Parathyroid adenoma (tissue), 2 donors: ENCODE data around the gene SEMA5B.

ENCODE experiments used
- H2AFZ ChIP-seq: fragments of 300-600 bp; sonication (generic); one replicate; pipeline ENCODE4 v1.7.0; 2017; ENCODE audit warnings: antibody characterized with exemption, mild to moderate bottlenecking
- H3K27ac ChIP-seq: fragments of 300-600 bp; sonication (generic); one replicate; pipeline ENCODE4 v1.7.0; 2017
- H3K27me3 ChIP-seq: fragments of 300-600 bp; sonication (generic); one replicate; pipeline ENCODE4 v1.7.0; 2017; ENCODE audit warnings: low read length; ENCODE audit not compliant: control insufficient read depth, insufficient read depth
- H3K36me3 ChIP-seq: fragments of 300-600 bp; sonication (generic); one replicate; pipeline ENCODE4 v1.7.0; 2017; ENCODE audit warnings: low read length; ENCODE audit not compliant: control insufficient read depth, insufficient read depth
- H3K4me1 ChIP-seq: fragments of 300-600 bp; sonication (generic); one replicate; pipeline ENCODE4 v1.7.0; 2017; ENCODE audit warnings: control low read depth
- H3K4me2 ChIP-seq: fragments of 300-600 bp; sonication (generic); one replicate; pipeline ENCODE4 v1.7.0; 2017; ENCODE audit warnings: low read length
- H3K4me3 ChIP-seq: fragments of 300-600 bp; sonication (generic); one replicate; pipeline ENCODE4 v1.7.0; 2017; ENCODE audit warnings: low read depth, low read length
- H3K79me2 ChIP-seq: fragments of 300-600 bp; sonication (generic); one replicate; pipeline ENCODE4 v1.7.0; 2017; ENCODE audit warnings: control low read depth
- H3K9ac ChIP-seq: fragments of 300-600 bp; sonication (generic); one replicate; pipeline ENCODE4 v1.7.0; 2017; ENCODE audit warnings: mild to moderate bottlenecking
- H3K9me3 ChIP-seq: fragments of 300-600 bp; sonication (generic); one replicate; pipeline ENCODE4 v1.7.0; 2017; ENCODE audit warnings: low read length; ENCODE audit not compliant: control insufficient read depth
- TF ChIP-seq, protein P1 (sequence below): fragments of 300-600 bp; sonication (generic); IDR thresholded peaks from one replicate; pipeline ENCODE4 v1.7.0; 2017; ENCODE audit warnings: antibody characterized with exemption, mild to moderate bottlenecking
- donor health status: primary hyperparathyroidism.

Gene SEMA5B

GRCh38 chr3:123066599-123066895 is 39.0 kb upstream of the SEMA5B start:
- H3K36me3 ChIP-seq: no peaks in the 10 kb centered on the region
- no peaks in the 10 kb centered on the region for H3K27me3 ChIP-seq
- peaks cover 1% of the 10 kb centered on the region for H3K4me1 ChIP-seq
- H3K9me3 ChIP-seq: no peaks in the 10 kb centered on the region
- peak overlapping the region; percentile 74 for H3K4me3 ChIP-seq
- TF ChIP-seq, protein P1, sequence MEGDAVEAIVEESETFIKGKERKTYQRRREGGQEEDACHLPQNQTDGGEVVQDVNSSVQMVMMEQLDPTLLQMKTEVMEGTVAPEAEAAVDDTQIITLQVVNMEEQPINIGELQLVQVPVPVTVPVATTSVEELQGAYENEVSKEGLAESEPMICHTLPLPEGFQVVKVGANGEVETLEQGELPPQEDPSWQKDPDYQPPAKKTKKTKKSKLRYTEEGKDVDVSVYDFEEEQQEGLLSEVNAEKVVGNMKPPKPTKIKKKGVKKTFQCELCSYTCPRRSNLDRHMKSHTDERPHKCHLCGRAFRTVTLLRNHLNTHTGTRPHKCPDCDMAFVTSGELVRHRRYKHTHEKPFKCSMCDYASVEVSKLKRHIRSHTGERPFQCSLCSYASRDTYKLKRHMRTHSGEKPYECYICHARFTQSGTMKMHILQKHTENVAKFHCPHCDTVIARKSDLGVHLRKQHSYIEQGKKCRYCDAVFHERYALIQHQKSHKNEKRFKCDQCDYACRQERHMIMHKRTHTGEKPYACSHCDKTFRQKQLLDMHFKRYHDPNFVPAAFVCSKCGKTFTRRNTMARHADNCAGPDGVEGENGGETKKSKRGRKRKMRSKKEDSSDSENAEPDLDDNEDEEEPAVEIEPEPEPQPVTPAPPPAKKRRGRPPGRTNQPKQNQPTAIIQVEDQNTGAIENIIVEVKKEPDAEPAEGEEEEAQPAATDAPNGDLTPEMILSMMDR: no peak
- H3K9ac ChIP-seq: no peak overlapping the region
- peak overlapping the region; percentile 92 for H2AFZ ChIP-seq
- H3K27ac ChIP-seq: peak overlapping the region; percentile 52
- H3K4me2 ChIP-seq: peak overlapping the region; percentile 65
- H3K79me2 ChIP-seq: peaks cover 10% of the 10 kb centered on the region

DNA sequence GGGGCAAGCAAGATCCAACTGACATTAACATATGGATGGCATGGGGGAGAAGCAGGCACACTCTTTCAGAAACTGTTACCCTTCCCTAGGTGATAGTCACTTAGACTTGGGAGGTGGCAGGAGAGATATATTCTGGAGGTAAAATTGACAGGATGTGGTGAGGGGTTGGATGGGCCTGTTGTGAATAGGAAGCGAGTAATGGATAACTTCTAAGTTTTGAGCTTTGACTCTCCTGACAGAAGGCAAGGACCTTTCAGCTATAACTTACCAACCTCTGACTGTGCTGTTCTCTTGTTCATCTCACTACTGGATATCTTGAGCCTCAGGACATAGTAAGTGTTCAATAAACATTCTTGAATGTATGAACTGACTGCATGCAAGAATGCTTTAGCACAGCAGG is 37.4 kb upstream of the SEMA5B start:
- no peak overlapping the region for H2AFZ ChIP-seq
- no peak overlapping the region for H3K4me3 ChIP-seq
- H3K36me3 ChIP-seq: no peaks in the 10 kb centered on the region
- H3K9me3 ChIP-seq: no peaks in the 10 kb centered on the region
- no peak overlapping the region for H3K4me2 ChIP-seq
- peaks cover 10% of the 10 kb centered on the region for H3K79me2 ChIP-seq
- H3K27ac ChIP-seq: no peak overlapping the region
- no peak overlapping the region for H3K9ac ChIP-seq
- no peaks in the 10 kb centered on the region for H3K4me1 ChIP-seq
- H3K27me3 ChIP-seq: no peaks in the 10 kb centered on the region
- TF ChIP-seq, protein P1: no peak

DNA sequence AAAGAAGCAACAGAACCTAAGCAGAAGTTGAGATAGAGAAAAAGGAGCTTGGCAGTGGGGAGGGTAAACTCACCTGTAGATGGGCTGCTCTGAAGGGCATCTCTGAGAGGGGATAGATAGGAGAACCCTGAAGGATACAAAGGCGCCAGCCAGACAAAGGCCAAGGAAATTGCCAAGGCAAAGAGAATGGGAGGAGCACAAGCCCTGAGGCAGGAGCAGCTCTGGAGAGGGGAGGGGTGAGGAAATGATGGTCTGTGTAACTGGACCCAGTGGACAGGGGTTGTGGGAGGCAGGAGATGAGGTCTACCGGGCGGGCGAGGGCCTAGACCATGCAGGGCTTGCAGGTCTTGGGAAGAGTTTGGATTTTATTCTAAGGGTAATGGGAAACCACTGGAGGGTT is 36.9 kb upstream of the SEMA5B start:
- Histone ChIP-seq H3K36me3 (no peaks in the 10 kb centered on the region), H3K79me2 (peaks cover 10% of the 10 kb centered on the region), H3K27me3 (no peaks in the 10 kb centered on the region), H3K4me3 (no peak overlapping the region), H3K9me3 (no peaks in the 10 kb centered on the region), H3K4me2 (no peak overlapping the region), H2AFZ (no peak overlapping the region), H3K4me1 (no peaks in the 10 kb centered on the region), H3K27ac (no peak overlapping the region), H3K9ac (no peak overlapping the region)
- TF ChIP-seq, protein P1: no peak

DNA sequence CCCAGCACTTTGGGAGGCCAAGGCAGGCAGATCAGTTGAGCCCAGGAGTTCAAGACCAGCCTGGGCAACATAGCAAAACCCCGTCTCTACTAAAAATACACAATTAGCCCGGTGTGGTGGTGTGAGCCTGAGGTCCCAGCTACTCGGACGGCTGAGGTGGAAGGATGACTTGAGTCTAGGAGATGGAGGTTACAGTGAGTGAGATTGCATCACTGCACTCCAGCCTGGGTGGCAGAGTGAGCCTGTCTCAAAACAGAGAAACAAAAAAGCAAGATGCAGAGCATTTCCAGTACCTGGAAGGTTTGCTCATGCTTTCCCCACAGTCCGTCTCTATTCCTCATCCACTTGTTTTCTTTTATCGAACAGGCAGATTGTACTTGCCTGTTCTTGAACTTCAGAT is 35.5 kb upstream of the SEMA5B start:
- Histone ChIP-seq H3K27ac (no peak overlapping the region), H3K9ac (no peak overlapping the region), H3K4me2 (no peak overlapping the region), H3K9me3 (no peaks in the 10 kb centered on the region), H3K27me3 (no peaks in the 10 kb centered on the region), H3K79me2 (peaks cover 7% of the 10 kb centered on the region), H3K4me3 (no peak overlapping the region), H3K36me3 (no peaks in the 10 kb centered on the region), H2AFZ (no peak overlapping the region), H3K4me1 (no peaks in the 10 kb centered on the region)
- TF ChIP-seq, protein P1: no peak

- Histone ChIP-seq H3K27me3 (no peaks in the 10 kb centered on the region), H3K27ac (no peak overlapping the region), H3K9me3 (no peaks in the 10 kb centered on the region), H3K36me3 (no peaks in the 10 kb centered on the region), H2AFZ (no peak overlapping the region), H3K79me2 (peaks cover 2% of the 10 kb centered on the region), H3K4me1 (no peaks in the 10 kb centered on the region), H3K9ac (no peak overlapping the region), H3K4me3 (no peak overlapping the region), H3K4me2 (no peak overlapping the region)
- TF ChIP-seq, protein P1: no peak
These were observed 34.3 kb upstream of the SEMA5B start for GRCh38 chr3:123061856-123062255.
